SJCRH30 (cell line): ENCODE measurements around the gene SLC22A2. TPM values are rescaled to one million over a fixed set of nuclear protein-coding genes. Genes with fewer than 3 reads are reported as not detected.

Experiments
- DNase-seq, 2 experiments: peaks; one replicate each; pipeline ENCODE4 v3.0.0-alpha.2; 2015 to 2020
- H3K27ac ChIP-seq: fragments of 250-450 bp; sonication (Bioruptor Pico); 2 replicates; pipeline ENCODE4 v1.5.1; 2020; ENCODE audit warnings: mild to moderate bottlenecking, moderate library complexity
- H3K27me3 ChIP-seq: fragments of 250-450 bp; sonication (Bioruptor Pico); 2 replicates; pipeline ENCODE4 v1.5.1; 2020; ENCODE audit warnings: mild to moderate bottlenecking, moderate library complexity
- H3K36me3 ChIP-seq: fragments of 250-450 bp; sonication (Bioruptor Pico); 2 replicates; pipeline ENCODE4 v1.5.1; 2020; ENCODE audit warnings: mild to moderate bottlenecking, moderate library complexity
- H3K4me1 ChIP-seq: fragments of 250-450 bp; sonication (Bioruptor Pico); 2 replicates; pipeline ENCODE4 v1.5.1; 2020; ENCODE audit warnings: mild to moderate bottlenecking, moderate library complexity
- H3K4me3 ChIP-seq: fragments of 250-450 bp; sonication (Bioruptor Pico); 2 replicates; pipeline ENCODE4 v1.5.1; 2020; ENCODE audit warnings: mild to moderate bottlenecking, moderate library complexity
- H3K9me3 ChIP-seq: fragments of 250-450 bp; sonication (Bioruptor Pico); replicated peaks from 2 replicates; pipeline ENCODE4 v1.5.1; 2020; ENCODE audit warnings: mild to moderate bottlenecking, moderate library complexity
- total RNA-seq: library from RNA; depleted of rRNA; stranded (reverse); fragments of >200 nt; shearing (Covaris generic); gene quantifications from 2 replicates; pipeline ENCODE4 v1.2.3, GENCODE V29; 2014

SLC22A2 gene
- total RNA-seq, 1 experiment from 2014 or later = 0.02 TPM

GRCh38 chr6:160221918-160222317 lies 36.7 kb downstream of the SLC22A2 start:
- no peaks in the 10 kb centered on the region for H3K36me3 ChIP-seq
- no peaks in the 10 kb centered on the region for H3K9me3 ChIP-seq
- H3K4me1 ChIP-seq = no peaks in the 10 kb centered on the region
- no peak overlapping the region for H3K27ac ChIP-seq
- H3K4me3 ChIP-seq = no peak overlapping the region
- H3K27me3 ChIP-seq = peaks cover 8% of the 10 kb centered on the region
- DNase-seq = no peak

GRCh38 chr6:160221423-160221822 lies 37.2 kb downstream of the SLC22A2 start:
- Histone ChIP-seq H3K27ac (no peak overlapping the region), H3K4me3 (no peak overlapping the region), H3K36me3 (no peaks in the 10 kb centered on the region), H3K4me1 (no peaks in the 10 kb centered on the region), H3K9me3 (no peaks in the 10 kb centered on the region), H3K27me3 (peaks cover 8% of the 10 kb centered on the region)
- peak in 1 of 2 experiments; percentile 20 for DNase-seq

GRCh38 chr6:160218810-160219209 lies 39.8 kb downstream of the SLC22A2 start:
- Histone ChIP-seq H3K4me1 (no peaks in the 10 kb centered on the region), H3K27me3 (no peaks in the 10 kb centered on the region; the same call in 1 of the 2 replicates), H3K9me3 (no peaks in the 10 kb centered on the region), H3K27ac (no peak overlapping the region), H3K4me3 (no peak overlapping the region), H3K36me3 (no peaks in the 10 kb centered on the region)
- DNase-seq = no peak

- DNase-seq = no peak
- H3K27me3 ChIP-seq = no peaks in the 10 kb centered on the region
- H3K36me3 ChIP-seq = no peaks in the 10 kb centered on the region
- no peaks in the 10 kb centered on the region for H3K9me3 ChIP-seq
- H3K4me3 ChIP-seq = no peak overlapping the region
- H3K27ac ChIP-seq = no peak overlapping the region
- no peaks in the 10 kb centered on the region for H3K4me1 ChIP-seq
Observed at GRCh38 chr6:160217863-160218262, 40.8 kb downstream of the SLC22A2 start.

GRCh38 chr6:160217073-160217472 lies 41.5 kb downstream of the SLC22A2 start:
- Histone ChIP-seq H3K9me3 (no peaks in the 10 kb centered on the region), H3K27ac (no peak overlapping the region), H3K4me1 (no peaks in the 10 kb centered on the region), H3K36me3 (no peaks in the 10 kb centered on the region), H3K27me3 (no peaks in the 10 kb centered on the region), H3K4me3 (no peak overlapping the region)
- no peak for DNase-seq

GRCh38 chr6:160215232-160215631 lies 43.4 kb downstream of the SLC22A2 start:
- Histone ChIP-seq H3K4me3 (no peak overlapping the region), H3K27me3 (no peaks in the 10 kb centered on the region), H3K36me3 (no peaks in the 10 kb centered on the region), H3K4me1 (no peaks in the 10 kb centered on the region), H3K9me3 (0 out of 2 replicates have a peak, but pooled peaks cover 3% of the 10 kb centered on the region), H3K27ac (no peak overlapping the region)
- DNase-seq = no peak

- DNase-seq = no peak
- H3K4me1 ChIP-seq = no peaks in the 10 kb centered on the region
- H3K27me3 ChIP-seq = no peaks in the 10 kb centered on the region
Observed at GRCh38 chr6:160207618-160208017, 51.0 kb downstream of the SLC22A2 start.

GRCh38 chr6:160204710-160205109 lies 53.9 kb downstream of the SLC22A2 start:
- no peaks in the 10 kb centered on the region for H3K36me3 ChIP-seq
- 0 out of 2 replicates have a peak, but pooled peaks cover 2% of the 10 kb centered on the region for H3K9me3 ChIP-seq
- no peak overlapping the region for H3K4me3 ChIP-seq
- H3K27me3 ChIP-seq = peaks cover 9% of the 10 kb centered on the region; the same call in 1 of the 2 replicates
- no peak overlapping the region for H3K27ac ChIP-seq
- no peaks in the 10 kb centered on the region for H3K4me1 ChIP-seq
- no peak for DNase-seq

More at GRCh38 chr6:160207618-160208017, 51.0 kb downstream of the SLC22A2 start:
- H3K4me3 ChIP-seq = no peak overlapping the region
- H3K36me3 ChIP-seq = no peaks in the 10 kb centered on the region
- H3K9me3 ChIP-seq = 0 out of 2 replicates have a peak, but pooled peaks cover 5% of the 10 kb centered on the region
- H3K27ac ChIP-seq = no peak overlapping the region

GRCh38 chr6:160203953-160204352 lies 54.7 kb downstream of the SLC22A2 start:
- H3K27ac ChIP-seq = no peak overlapping the region
- H3K4me1 ChIP-seq = no peaks in the 10 kb centered on the region
- peaks cover 9% of the 10 kb centered on the region; the same call in 1 of the 2 replicates for H3K27me3 ChIP-seq
- no peaks in the 10 kb centered on the region for H3K36me3 ChIP-seq
- DNase-seq = no peak
- 0 out of 2 replicates have a peak, but pooled peaks cover 2% of the 10 kb centered on the region for H3K9me3 ChIP-seq
- H3K4me3 ChIP-seq = no peak overlapping the region

GRCh38 chr6:160203522-160203921 lies 55.1 kb downstream of the SLC22A2 start:
- 0 out of 2 replicates have a peak, but pooled peaks cover 2% of the 10 kb centered on the region for H3K9me3 ChIP-seq
- H3K36me3 ChIP-seq = no peaks in the 10 kb centered on the region
- H3K27ac ChIP-seq = no peak overlapping the region
- no peaks in the 10 kb centered on the region for H3K4me1 ChIP-seq
- peaks cover 9% of the 10 kb centered on the region; the same call in 1 of the 2 replicates for H3K27me3 ChIP-seq
- H3K4me3 ChIP-seq = no peak overlapping the region
- DNase-seq = no peak

GRCh38 chr6:160203076-160203475 lies 55.5 kb downstream of the SLC22A2 start:
- peaks cover 9% of the 10 kb centered on the region; the same call in 1 of the 2 replicates for H3K27me3 ChIP-seq
- DNase-seq = no peak
- no peaks in the 10 kb centered on the region for H3K4me1 ChIP-seq

GRCh38 chr6:160202411-160202810 lies 56.2 kb downstream of the SLC22A2 start:
- Histone ChIP-seq H3K27ac (no peak overlapping the region), H3K4me3 (no peak overlapping the region), H3K9me3 (no peaks in the 10 kb centered on the region), H3K36me3 (no peaks in the 10 kb centered on the region), H3K4me1 (no peaks in the 10 kb centered on the region), H3K27me3 (peaks cover 9% of the 10 kb centered on the region; the same call in 1 of the 2 replicates)
- DNase-seq = no peak

More at GRCh38 chr6:160203076-160203475, 55.5 kb downstream of the SLC22A2 start:
- Histone ChIP-seq H3K27ac (no peak overlapping the region), H3K36me3 (no peaks in the 10 kb centered on the region), H3K4me3 (no peak overlapping the region), H3K9me3 (0 out of 2 replicates have a peak, but pooled peaks cover 2% of the 10 kb centered on the region)

GRCh38 chr6:160201061-160201460 lies 57.6 kb downstream of the SLC22A2 start:
- peak in 1 of 2 experiments; percentile 25 for DNase-seq
- Histone ChIP-seq H3K4me3 (no peak overlapping the region), H3K27ac (no peak overlapping the region), H3K9me3 (no peaks in the 10 kb centered on the region), H3K4me1 (no peaks in the 10 kb centered on the region), H3K36me3 (no peaks in the 10 kb centered on the region), H3K27me3 (peaks cover 9% of the 10 kb centered on the region; the same call in 1 of the 2 replicates)

GRCh38 chr6:160198606-160199211 lies 59.9 kb downstream of the SLC22A2 start:
- no peaks in the 10 kb centered on the region; the same call in 1 of the 2 replicates for H3K9me3 ChIP-seq
- H3K27me3 ChIP-seq = peaks cover 9% of the 10 kb centered on the region; the same call in 1 of the 2 replicates
- H3K4me1 ChIP-seq = no peaks in the 10 kb centered on the region
- DNase-seq = no peak
- H3K4me3 ChIP-seq = no peak overlapping the region
- H3K27ac ChIP-seq = no peak overlapping the region
- H3K36me3 ChIP-seq = no peaks in the 10 kb centered on the region

GRCh38 chr6:160197662-160198061 lies 61.0 kb downstream of the SLC22A2 start:
- H3K4me3 ChIP-seq = no peak overlapping the region
- H3K27me3 ChIP-seq = peaks cover 9% of the 10 kb centered on the region; the same call in 1 of the 2 replicates
- no peaks in the 10 kb centered on the region for H3K4me1 ChIP-seq
- H3K27ac ChIP-seq = no peak overlapping the region
- no peak for DNase-seq
- no peaks in the 10 kb centered on the region; the same call in 1 of the 2 replicates for H3K9me3 ChIP-seq
- H3K36me3 ChIP-seq = no peaks in the 10 kb centered on the region
